HG02870 (cell line): Measurements from ENCODE around the gene CPNE9.

Source experiments
- ATAC-seq: cut with Tn5 transposase; IDR thresholded peaks from one replicate; pipeline ENCODE4 v1.9.1; 2021; ENCODE audit warnings: mild to moderate bottlenecking, moderate library complexity; ENCODE audit not compliant: unreplicated experiment

The CPNE9 gene

DNA sequence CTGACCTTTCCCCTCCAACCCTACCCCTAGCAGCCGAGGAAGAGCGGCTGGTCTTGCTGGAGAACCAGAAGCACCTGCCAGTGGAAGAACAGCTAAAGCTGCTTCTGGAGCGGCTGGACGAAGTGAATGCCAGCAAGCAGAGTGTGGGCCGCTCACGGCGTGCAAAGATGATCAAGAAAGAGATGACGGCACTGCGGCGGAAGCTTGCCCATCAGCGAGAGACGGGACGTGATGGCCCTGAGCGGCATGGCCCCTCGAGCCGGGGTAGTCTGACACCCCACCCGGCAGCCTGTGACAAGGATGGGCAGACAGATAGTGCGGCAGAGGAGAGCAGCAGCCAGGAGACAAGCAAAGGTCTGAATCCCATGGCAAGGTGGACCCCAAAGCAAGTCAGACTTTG, 39.9 kb downstream of the CPNE9 start:
- no peak for ATAC-seq

DNA sequence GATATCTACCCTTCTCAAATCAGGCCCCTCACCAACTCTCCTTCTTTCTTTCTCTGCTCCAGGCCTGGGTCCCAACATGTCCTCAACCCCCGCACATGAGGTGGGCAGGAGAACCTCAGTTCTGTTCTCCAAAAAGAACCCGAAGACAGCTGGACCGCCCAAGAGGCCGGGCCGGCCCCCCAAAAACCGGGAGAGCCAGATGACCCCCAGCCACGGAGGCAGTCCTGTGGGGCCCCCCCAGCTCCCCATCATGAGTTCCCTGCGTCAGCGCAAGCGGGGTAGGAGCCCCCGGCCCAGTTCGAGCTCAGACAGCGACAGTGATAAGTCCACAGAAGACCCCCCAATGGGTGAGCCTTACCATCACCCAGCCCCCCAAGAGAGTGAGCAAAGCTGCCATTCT, 40.5 kb downstream of the CPNE9 start:
- no peak for ATAC-seq

DNA sequence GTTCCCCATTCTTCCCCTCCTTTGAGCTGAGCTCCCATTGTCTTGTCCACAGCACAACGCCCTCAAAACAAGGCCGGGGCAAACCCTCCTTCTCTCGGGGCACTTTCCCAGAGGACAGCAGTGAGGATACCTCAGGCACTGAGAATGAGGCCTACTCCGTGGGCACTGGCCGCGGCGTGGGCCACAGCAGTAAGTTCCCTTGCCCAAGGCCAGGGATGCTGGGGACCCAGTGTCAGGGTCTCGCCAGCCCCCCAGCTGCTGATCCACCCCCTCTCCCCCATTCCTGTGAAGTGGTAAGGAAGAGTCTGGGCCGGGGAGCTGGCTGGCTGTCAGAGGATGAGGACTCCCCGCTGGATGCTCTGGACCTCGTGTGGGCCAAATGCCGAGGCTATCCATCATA, 41.9 kb downstream of the CPNE9 start:
- no peak for ATAC-seq

DNA sequence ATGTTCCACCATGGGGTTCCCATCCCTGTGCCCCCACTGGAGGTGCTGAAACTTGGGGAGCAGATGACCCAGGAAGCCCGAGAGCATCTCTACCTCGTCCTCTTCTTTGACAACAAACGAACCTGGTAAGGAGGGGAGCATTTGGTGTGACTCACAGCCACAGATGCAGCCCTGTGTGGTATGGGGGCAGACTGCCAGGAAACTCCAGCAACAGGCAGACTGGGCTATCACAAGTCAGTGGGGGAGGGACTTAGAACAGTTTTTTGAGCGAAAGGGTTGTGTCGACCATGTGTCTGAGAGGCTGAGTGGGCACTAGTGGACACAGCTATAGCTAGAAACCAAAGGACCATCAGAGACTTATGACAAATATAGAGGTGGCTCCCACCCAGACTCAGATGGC, 42.7 kb downstream of the CPNE9 start:
- ATAC-seq = no peak

DNA sequence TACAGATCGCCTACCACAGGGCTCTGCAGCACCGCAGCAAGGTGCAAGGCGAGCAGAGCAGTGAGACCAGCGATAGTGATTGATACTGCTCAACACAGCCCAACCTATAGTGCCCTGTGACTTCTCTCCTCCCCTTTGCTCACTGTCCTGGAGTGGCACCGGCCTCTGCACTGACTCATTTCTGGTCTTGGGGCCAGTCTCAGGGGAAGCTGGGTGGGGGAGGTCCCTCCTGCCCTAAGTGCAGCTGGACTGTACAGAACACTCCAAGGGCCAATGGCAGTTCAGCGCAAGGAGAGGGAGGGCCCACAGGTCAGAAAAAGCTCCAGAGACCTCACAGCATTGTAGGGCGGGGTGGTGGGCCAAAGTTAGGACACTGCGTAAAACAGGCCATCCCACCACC, 43.6 kb downstream of the CPNE9 start:
- peak; percentile 20 for ATAC-seq

DNA sequence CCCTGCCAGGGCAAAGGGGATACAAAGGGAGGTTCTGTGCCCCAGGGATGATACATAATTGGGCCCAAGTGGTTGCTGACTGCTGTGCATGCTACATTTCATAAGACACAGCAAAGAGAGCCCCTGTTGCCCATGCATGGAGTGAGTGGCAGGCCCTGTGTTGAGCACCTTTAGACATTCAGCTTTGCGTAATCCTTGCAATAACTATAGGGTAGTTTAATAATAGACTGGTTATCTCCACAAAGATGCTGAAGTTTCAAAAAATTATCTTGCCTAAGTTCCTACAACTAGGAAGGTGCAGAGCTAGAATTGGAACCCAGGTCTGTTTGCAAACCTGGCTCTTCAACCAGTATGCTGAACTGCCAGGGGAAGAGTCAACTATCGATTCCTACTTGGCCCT, 44.4 kb downstream of the CPNE9 start:
- ATAC-seq = no peak

DNA sequence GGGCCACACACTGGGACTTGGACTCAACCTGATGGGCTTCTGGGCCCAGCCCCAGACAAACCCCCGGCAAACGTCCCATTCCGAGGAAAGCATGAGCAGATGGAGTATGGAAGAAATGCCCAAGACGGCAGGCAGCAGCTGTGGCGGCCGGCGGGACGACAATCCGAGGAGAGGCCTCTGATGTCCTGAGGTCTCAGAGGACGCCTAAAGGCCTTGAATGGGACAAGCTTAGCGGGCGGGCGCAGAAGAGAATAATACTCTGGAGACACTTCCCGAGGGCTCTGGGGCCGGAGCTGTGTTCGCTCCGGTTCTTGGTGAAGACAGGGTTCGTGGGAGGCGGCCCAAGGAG, 45.6 kb downstream of the CPNE9 start:
- ATAC-seq = no peak

DNA sequence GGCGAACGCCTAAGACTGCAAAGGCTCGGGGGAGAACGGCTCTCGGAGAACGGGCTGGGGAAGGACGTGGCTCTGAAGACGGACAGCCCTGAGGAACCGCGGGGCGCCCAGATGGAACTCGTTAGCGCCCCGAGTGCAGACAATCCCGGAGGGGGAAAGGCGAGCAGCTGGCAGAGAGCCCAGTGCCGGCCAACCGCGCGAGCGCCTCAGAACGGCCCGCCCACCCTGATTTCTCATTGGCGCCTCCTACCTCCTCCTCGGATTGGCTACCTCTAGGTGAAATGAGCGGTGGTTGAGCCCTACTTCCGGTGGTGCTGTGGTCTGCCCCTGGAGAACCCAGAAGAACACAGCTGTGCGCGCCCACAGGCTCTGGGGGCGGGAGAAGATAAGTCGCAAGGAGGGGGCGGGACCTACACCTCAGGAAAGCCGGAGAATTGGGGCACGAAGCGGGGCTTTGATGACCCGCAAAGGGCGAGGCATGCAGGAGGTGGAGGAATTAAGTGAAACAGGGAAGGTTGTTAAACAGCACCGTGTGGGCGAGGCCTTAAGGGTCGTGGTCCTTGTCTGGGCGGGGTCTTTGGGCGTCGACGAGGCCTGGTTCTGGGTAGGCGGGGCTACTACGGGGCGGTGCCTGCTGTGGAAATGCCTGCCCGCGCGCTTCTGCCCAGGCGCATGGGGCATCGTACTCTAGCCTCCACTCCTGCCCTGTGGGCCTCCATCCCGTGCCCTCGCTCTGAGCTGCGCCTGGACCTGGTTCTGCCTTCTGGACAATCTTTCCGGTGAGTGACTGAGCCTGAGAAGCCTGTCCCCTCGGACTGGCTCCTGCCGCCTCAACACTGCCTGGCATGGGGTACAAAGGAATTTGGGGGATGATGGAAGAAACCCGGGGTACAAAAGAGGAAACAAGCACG, 46.3 kb downstream of the CPNE9 start, which contains the start of gene OGG1:
TSS of gene OGG1 (plus strand) at position 308 of the 911 bp plus-strand sequence. CDS start at position 643, 335 bp downstream.
- ATAC-seq = peak; percentile 92

DNA sequence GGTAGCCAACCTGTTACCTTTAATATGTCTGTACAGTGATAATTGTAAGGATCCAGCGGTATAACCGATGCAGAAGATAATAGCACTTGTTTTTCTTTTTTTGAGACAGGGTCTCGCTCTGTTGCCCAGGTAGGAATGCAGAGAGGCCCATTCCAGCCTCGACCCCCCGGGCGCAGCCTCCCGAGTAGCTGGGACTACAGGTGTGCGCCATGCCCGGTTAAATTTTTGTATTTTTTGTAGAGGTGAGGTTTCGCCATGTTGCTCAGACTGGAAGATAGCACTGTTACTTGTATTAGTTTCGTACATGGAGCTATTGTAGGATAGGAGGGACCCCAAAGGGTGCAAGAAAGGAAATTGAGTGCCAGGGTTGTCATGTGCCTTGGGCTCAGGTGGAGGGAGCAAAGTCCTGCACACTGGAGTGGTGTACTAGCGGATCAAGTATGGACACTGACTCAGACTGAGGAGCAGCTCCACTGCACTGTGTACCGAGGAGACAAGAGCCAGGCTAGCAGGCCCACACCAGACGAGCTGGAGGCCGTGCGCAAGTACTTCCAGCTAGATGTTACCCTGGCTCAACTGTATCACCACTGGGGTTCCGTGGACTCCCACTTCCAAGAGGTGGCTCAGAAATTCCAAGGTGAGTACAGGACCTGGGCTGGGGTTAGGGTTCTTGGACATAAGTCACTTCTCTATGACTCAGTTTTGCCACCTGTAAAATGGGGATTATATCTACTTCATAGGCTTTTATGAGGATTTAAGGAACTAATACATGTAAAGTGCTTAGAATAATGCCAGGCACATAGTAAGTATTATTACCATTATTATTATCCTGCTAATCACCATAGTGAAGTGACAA, 47.2 kb downstream of the CPNE9 start:
- no peak for ATAC-seq

DNA sequence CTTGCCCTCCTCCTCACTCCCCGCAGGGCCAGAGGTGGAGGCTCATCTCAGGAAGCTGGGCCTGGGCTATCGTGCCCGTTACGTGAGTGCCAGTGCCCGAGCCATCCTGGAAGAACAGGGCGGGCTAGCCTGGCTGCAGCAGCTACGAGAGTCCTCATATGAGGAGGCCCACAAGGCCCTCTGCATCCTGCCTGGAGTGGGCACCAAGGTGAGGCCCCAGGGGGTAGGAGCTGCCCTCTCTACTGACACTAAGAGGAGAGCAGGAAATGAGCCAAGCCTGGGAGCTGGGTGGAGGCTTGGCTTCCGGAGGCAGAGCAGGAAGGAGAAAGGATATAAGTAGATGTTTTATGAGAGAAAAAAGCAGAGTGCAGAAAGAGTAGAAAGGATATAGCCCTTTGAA, 51.0 kb downstream of the CPNE9 start:
- no peak for ATAC-seq

DNA sequence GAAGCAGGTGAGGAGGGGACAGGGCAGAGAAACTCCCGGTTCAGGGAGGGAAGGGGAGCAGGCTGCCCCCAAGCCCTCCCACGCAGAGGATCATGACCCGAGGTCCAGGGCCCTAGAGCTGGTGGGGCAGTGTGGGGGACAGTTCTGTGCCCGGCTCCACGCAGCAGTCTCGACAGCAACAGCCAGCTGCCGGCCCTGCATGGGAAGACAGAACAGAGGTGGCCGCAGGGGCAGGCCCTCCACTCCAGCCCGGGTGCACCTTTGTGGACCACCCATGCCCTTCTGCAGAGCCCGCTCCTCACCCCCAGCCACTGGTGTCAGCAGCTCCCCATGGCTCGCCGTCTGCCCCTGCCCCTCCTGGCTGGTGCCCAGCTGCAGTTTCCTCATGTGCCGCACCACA, 53.8 kb downstream of the CPNE9 start:
- ATAC-seq = no peak

DNA sequence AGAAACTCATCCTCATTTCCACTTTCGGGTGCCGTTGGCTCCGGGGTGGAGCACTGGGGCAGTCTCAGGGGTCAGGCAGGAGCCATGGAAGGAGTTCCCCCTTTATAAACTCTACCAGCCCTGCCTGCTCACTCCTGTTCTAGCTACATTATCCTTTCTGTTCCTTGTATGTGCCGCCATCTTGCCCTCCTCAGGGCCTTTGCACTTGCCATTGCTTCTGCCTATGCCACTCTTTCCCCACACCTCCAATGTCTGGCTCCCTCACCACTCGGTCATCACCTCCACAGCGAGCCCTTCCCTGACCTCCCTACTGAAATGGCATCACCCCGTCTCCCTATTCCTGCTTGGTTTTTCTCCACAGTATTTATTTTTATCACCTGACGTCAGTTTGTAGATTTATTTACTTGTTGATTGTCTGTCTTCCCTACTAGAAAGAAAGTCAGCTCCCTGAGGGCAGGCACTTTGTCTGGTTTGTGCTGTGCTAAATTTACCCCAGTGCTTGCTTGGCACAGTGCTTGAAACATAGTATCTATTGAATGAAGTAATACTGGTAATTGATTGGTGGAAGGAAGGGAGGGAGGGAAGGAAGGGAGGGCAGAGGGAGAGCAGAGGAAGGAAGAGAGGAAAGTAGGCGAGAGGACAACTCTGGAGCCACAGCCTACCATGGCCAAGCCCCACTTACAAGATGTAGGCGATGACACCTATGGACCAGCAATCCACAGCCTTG, 57.3 kb downstream of the CPNE9 start:
- no peak for ATAC-seq

DNA sequence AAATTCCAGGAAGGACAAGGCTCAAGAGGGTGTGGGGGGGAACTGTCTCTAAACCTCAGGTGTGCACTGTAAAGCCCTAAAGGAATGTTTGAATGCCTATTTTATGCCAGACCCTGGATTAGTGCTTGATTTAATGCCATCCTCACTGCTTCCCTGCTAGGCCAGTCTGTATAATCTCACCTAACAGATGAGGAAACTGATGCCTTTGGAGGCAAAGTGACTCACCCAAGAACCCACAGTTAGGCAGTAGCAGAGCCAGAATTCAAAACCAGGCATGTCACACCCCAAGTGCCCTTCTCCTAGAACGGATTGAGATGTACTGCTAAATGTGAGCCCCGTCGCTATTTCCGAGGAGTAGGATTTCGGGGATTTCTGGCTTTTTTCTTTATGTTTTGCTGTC, 58.3 kb downstream of the CPNE9 start:
- no peak for ATAC-seq

DNA sequence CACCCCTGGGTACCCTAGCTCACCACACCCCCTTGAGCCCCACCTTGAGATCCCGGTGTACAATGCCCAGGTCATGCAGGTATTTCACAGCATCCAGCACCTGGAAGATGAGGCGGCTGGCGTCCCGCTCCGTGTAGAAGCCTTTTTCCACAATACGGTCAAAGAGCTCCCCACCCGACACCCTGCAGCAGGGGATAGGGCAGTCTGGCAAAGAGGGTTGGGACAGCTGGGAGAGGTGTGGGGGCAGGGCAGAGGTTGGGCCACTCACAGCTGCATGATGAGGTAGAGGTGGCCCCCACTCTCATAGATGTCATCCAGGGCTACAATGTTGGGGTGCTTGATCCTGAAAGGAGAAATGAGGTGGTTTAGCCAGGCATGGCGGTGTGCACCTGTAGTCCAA, 59.2 kb downstream of the CPNE9 start:
- ATAC-seq = no peak

DNA sequence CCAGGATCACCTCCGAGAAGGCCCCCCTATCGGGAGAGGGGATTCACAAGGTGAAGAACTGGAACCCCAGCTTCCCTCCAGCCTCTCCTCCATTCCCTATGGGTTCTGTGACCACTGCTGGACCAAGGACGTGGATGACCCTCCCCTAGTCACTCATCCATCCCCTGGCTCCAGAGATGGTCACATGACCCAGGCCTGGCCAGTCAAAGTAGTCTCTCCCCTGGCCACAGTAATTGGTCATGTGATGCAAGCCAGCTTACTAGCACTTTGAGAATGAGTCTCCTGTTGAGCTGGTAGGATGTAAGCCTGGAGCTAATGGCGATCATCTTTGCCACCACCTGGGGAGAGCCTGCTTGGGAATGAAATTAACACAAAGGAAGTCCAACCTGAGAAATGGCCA, 62.2 kb downstream of the CPNE9 start:
- no peak for ATAC-seq

DNA sequence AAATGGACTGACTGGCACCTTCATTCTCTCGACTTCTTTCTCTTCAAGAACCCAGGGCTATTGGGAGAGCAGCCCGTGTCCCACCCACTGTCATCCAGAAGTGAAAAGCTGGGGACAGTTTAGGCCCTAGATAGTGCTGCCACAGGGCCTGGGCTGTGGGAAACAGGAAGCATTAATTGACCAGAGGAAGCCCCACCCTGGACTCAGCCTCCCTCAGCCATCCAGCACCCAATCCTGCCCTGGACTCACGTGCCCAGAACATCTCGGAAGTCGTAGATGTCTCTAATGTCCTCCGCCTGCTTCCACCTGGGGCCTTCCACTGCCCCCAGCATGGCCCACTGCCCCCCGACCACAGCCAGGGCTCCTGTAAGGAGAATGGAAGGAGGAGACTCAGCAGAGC, 63.8 kb downstream of the CPNE9 start:
- ATAC-seq = no peak

DNA sequence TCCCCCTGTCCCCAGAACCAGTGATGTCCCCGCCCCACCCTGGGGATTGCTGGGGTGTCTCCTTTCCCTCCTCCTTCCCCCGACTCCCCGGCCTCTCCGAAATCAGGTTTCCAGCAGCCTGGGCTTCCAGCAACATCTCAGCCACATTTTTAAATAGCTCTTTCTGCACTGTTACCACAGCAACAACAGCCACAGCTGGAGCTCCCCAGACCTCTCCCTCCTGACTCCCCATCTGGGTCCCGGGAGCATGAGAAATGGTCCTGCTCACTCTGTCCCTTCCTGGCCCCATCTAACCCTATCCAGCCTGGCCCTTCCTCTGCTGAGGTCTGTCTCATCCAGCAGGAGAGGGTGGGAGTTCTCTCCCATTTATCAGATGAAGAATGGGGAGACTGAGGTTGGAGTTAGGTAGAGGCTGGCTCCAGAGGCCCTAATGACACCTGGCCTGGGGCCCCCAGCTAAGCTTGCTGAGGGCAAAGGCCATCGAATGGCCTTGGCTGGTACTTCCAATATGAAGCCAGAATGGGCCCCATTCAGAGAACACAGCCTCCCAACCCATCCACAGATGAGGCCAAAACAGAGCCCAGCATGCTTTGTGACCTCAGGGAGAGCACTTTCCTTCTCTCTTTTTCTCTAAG, 64.6 kb downstream of the CPNE9 start:
- ATAC-seq = no peak

DNA sequence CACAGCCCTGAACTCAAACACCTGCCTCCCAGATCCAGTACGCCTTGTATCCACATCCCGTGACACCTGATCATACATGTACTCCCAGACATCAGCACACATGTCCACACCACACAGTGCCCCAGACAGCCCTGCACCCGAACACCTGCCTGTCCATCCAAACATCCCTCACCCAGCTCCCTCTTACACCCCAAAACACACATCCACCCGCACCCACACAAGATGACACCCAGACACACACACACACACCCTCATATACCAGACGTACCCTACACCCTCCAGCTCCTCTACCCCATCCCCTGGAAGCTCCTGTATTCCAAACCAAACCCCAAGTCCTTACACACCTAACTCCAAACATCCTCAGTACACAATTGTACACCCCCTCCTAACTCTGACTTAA, 65.4 kb downstream of the CPNE9 start:
- ATAC-seq = no peak

DNA sequence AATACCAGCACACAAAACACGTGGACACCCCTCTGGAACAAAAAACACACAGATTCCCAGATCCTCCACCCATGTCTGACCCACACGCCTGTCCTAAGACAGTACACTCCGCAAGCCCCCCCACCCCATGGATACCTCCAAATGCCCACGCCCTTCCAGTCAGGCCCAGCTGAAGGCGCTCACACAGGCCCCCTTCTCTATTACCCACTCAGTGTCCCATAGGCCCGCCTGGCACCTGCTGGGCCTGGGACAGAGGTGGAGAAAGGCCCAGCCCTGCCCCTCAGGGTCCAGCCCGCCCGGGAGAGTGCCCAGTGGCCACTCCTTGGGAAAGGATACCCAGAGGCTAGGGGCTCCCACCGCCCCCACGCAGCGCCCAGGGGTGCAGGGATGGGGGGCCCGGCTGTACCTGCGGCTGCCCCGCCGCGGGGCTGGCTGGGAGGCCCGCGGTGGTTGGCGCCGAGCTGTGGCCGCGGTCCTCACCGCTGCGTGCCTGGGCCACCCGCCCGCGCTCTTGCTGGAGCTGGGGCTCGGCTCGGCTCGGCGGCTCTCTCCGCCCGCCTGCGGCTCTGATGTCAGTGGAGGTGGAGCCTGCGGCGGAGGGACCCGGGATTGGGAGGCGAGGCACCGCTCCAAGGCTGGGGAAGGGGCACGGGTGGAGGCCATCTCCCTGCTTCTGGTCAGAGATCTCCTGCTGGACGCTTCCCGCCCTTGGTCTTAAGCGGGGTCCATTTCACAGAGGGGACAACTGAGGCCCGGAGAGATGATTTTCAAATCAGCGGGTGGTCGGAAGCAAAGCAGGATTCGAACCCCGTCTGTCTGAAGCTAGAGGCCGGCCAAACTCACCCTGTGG, 66.0 kb downstream of the CPNE9 start, which contains the start of gene CAMK1:
TSS of gene CAMK1 (minus strand) at position 522 of the 850 bp plus-strand sequence. CDS start 2,198 bp downstream, outside the sequence.
- ATAC-seq = peak; percentile 57
